K562 (cell line): ENCODE results near the gene MN1. TPM values are rescaled to one million over a fixed set of nuclear protein-coding genes. Genes with fewer than 3 reads are reported as not detected.
A peak's percentile ranks its signal among the peaks of the same experiment; 100 is the strongest.

Source experiments
- ATAC-seq: fragments of 200-7000 bp; cut with Tn5 transposase; 3 replicates; pipeline ENCODE4 v1.9.1; 2020; ENCODE audit warnings: moderate library complexity
- BruUV-seq: library from RNA; stranded (reverse); fragments of 400-500 nt; replicated peaks from 2 replicates; lab custom pipeline; 2021; lab: Mats Ljungman, UMichigan
- CTCF ChIA-PET: fragments of 300-600 bp; formaldehyde crosslinking; extraction: SDS; loops from one replicate; lab custom pipeline; 2021; ENCODE audit warnings: low intra/inter-chr PET ratio; lab: Yijun Ruan, JAX
- POLR2A ChIA-PET: fragments of 300-600, 350-650 bp; sonication (Branson Sonifier 250); formaldehyde crosslinking; extraction: SDS; loops from one replicate; lab custom pipeline; 2021; ENCODE audit warnings: antibody characterized with exemption, inconsistent platforms; lab: Yijun Ruan, JAX
- DNase-seq, 4 experiments: peaks; one replicate each; pipeline versions ENCODE4 v3.0.0 to v3.0.0-alpha.2; 2011 to 2018; ENCODE audit warnings: low spot score in 3 of 4, mixed read lengths in 3 of 4; ENCODE audit errors: extremely low read depth in 1 of 4
- FAIRE-seq: peaks from 2 replicates; lab custom pipeline; 2011; peaks lifted over from hg19 to GRCh38; lab: Jason Lieb, UNC
- H2AFZ ChIP-seq: 2 replicates; pipeline ENCODE4 v1.6.0; 2011; ENCODE audit warnings: low read depth, low read length, control low read depth, inconsistent platforms
- H3K27ac ChIP-seq: fragments of 200-600 bp; 3 replicates; pipeline ENCODE4 v1.8.0; 2011; ENCODE audit warnings: low read depth, mild to moderate bottlenecking, control low read depth, inconsistent platforms, low read length, moderate library complexity, mixed read lengths; ENCODE audit errors: extremely low read depth
- H3K27me3 ChIP-seq, 2 experiments: fragments of 300-600 bp in 1 of 2; 2 replicates in 1 of 2; 3 replicates in 1 of 2; pipeline versions ENCODE4 v1.6.0 to v1.8.0; 2011; ENCODE audit warnings: inconsistent platforms in 2 of 2, low read length in 2 of 2, mild to moderate bottlenecking in 1 of 2, mixed read lengths in 1 of 2, moderate library complexity in 1 of 2; ENCODE audit not compliant: control insufficient read depth in 2 of 2, insufficient read depth in 2 of 2
- H3K36me3 ChIP-seq: fragments of 300-600 bp; 3 replicates; pipeline ENCODE4 v1.8.0; 2011; ENCODE audit warnings: mild to moderate bottlenecking, low read length, inconsistent platforms; ENCODE audit not compliant: control insufficient read depth, insufficient read depth
- H3K4me1 ChIP-seq, 2 experiments: fragments of 200-600 bp in 1 of 2; replicated peaks in 1 of 2; 2 replicates in 1 of 2; 3 replicates in 1 of 2; pipeline versions ENCODE4 v1.5.1 to v1.8.0; 2011; ENCODE audit warnings: inconsistent platforms in 2 of 2, low read length in 2 of 2, mild to moderate bottlenecking in 1 of 2, mixed read lengths in 1 of 2, moderate library complexity in 1 of 2; ENCODE audit not compliant: control insufficient read depth in 2 of 2, insufficient read depth in 2 of 2
- H3K4me2 ChIP-seq: 2 replicates; pipeline ENCODE4 v1.6.1; 2011; ENCODE audit warnings: low read length, control low read depth, inconsistent platforms, mixed read lengths; ENCODE audit not compliant: insufficient read depth
- H3K4me3 ChIP-seq: fragments of 200-600 bp; sonication (generic), shearing (Covaris generic); 2 replicates; pipeline ENCODE4 v1.5.1; 2016; ENCODE audit warnings: control low read depth, inconsistent platforms
- H3K79me2 ChIP-seq: fragments of 200-600 bp; 3 replicates; pipeline ENCODE4 v1.8.0; 2011; ENCODE audit warnings: low read length, inconsistent platforms; ENCODE audit not compliant: control insufficient read depth, insufficient read depth
- H3K9ac ChIP-seq, 2 experiments: 2 replicates each; pipeline versions ENCODE4 v1.6.0 to v1.6.1; 2011; ENCODE audit warnings: low read depth in 2 of 2, low read length in 2 of 2, control low read depth in 1 of 2, inconsistent platforms in 1 of 2, mild to moderate bottlenecking in 1 of 2, mixed read lengths in 1 of 2; ENCODE audit not compliant: insufficient read depth in 1 of 2
- H3K9me1 ChIP-seq: one replicate; pipeline ENCODE4 v1.6.0; 2011; ENCODE audit warnings: inconsistent platforms, mild to moderate bottlenecking, low read length, moderate library complexity; ENCODE audit not compliant: control insufficient read depth, insufficient read depth
- H3K9me3 ChIP-seq: replicated peaks from 2 replicates; pipeline ENCODE4 v1.5.1; 2011; ENCODE audit warnings: low read depth, low read length, inconsistent platforms; ENCODE audit not compliant: control insufficient read depth, insufficient read depth
- H4K20me1 ChIP-seq: replicated peaks from 2 replicates; pipeline ENCODE4 v1.6.1; 2011; ENCODE audit warnings: low read length, inconsistent platforms, mixed read lengths; ENCODE audit not compliant: control insufficient read depth, insufficient read depth
- CBFA2T3 ChIP-seq: fragments of 450-650 bp; IDR thresholded peaks from 2 replicates; pipeline ENCODE4 v1.6.1; 2017
- CBX3 ChIP-seq, 2 experiments: IDR thresholded peaks; 1 replicate in 1 of 2; 2 replicates in 1 of 2; pipeline ENCODE4 v1.6.1; 2012; ENCODE audit warnings: inconsistent platforms in 2 of 2, low read length in 2 of 2, borderline replicate concordance in 1 of 2, control low read depth in 1 of 2
- CHD4 ChIP-seq: fragments of 200-600 bp; sonication (generic); IDR thresholded peaks from 3 replicates; pipeline ENCODE4 v1.6.1; 2012; ENCODE audit warnings: low read depth, mild to moderate bottlenecking, mixed read lengths, low read length, inconsistent platforms; ENCODE audit not compliant: insufficient read depth, insufficient replicate concordance, poor library complexity, severe bottlenecking
- DMBX1 ChIP-seq: fragments of 250-450 bp; sonication (Bioruptor Pico); IDR thresholded peaks from 2 replicates; pipeline ENCODE4 v1.8.0; 2022; ENCODE audit warnings: inconsistent platforms, mild to moderate bottlenecking, moderate library complexity, borderline replicate concordance
- FOS ChIP-seq: IDR thresholded peaks from 3 replicates; pipeline ENCODE4 v1.6.1; 2011; ENCODE audit not compliant: insufficient read length; ENCODE audit errors: extremely low read depth
- GABPB2 ChIP-seq: fragments of 250-450 bp; sonication (Bioruptor Pico); conservative IDR thresholded peaks from 2 replicates; pipeline ENCODE4 v1.5.1; 2021; ENCODE audit warnings: mild to moderate bottlenecking
- GTF2A2 ChIP-seq: IDR thresholded peaks from 2 replicates; pipeline ENCODE4 v1.6.1; 2016; ENCODE audit warnings: mild to moderate bottlenecking, missing genetic modification characterization, missing compliant biosample characterization
- KAT2B ChIP-seq: IDR thresholded peaks from one replicate; pipeline ENCODE4 v1.6.1; 2012; ENCODE audit warnings: low read depth, mild to moderate bottlenecking, control low read depth, inconsistent platforms, low read length, moderate library complexity
- KLF1 ChIP-seq: fragments of 450-650 bp; IDR thresholded peaks from 2 replicates; pipeline ENCODE4 v1.6.1; 2016; ENCODE audit warnings: missing genetic modification characterization, missing compliant biosample characterization
- MEIS2 ChIP-seq: fragments of 450-650 bp; IDR thresholded peaks from 2 replicates; pipeline ENCODE4 v1.6.1; 2014; ENCODE audit warnings: mild to moderate bottlenecking; ENCODE audit not compliant: partially characterized antibody
- NBN ChIP-seq: fragments of 450-650 bp; IDR thresholded peaks from 2 replicates; pipeline ENCODE4 v1.6.1; 2016; ENCODE audit warnings: low read depth, mild to moderate bottlenecking
- PML ChIP-seq: IDR thresholded peaks from 2 replicates; pipeline ENCODE4 v1.6.1; 2012; ENCODE audit warnings: low read length, inconsistent platforms
- TFAM ChIP-seq: fragments of 250-450 bp; sonication (Bioruptor Pico); conservative IDR thresholded peaks from 2 replicates; pipeline ENCODE4 v1.5.0; 2021; ENCODE audit warnings: mild to moderate bottlenecking, moderate library complexity
- ZNF586 ChIP-seq: fragments of 450-650 bp; formaldehyde crosslinking; conservative IDR thresholded peaks from 2 replicates; pipeline ENCODE4 v1.4.0; 2020; ENCODE audit warnings: mild to moderate bottlenecking, moderate library complexity
- WGBS: fragments of 100-300 bp; shearing (Covaris generic); methylation state at CpG from one replicate; pipeline ENCODE4 v1.1.6; 2016; ENCODE audit warnings: low coverage, mixed read lengths; ENCODE audit not compliant: insufficient coverage; ENCODE audit errors: missing lambda C conversion rate; 5-methylcytosine and 5-hydroxymethylcytosine counted together
- in situ Hi-C: fragments of 300-500 bp; cut with MboI; formaldehyde crosslinking; loops from 4 replicates; pipeline ENCODE4 v1.15.0; 2018; ENCODE audit warnings: inconsistent platforms, mixed read lengths
- intact Hi-C: fragments of 100-400 bp; cut with micrococcal nuclease; formaldehyde crosslinking; loops from 2 replicates; pipeline ENCODE4 v1.14.2; 2022
- polyA plus RNA-seq, 8 experiments: library from polyadenylated mRNA; depleted of rRNA in 4 of 8; stranded (reverse) in 5 of 8; unstranded in 3 of 8; fragments of >200 nt; fragmentation: Nextera tagmentation in 2 of 8; fragmentation: Illumina TruSeq in 1 of 8; extraction: Ambion mirVana in 2 of 8; extraction: Trizol in 1 of 8; gene quantifications; 2 replicates each; pipeline versions ENCODE4 v1.2.1 to v1.2.3, GENCODE V29; 2011 to 2014; ENCODE audit warnings: inconsistent platforms in 1 of 8, missing spikeins in 1 of 8
- total RNA-seq, 7 experiments: library from RNA; depleted of rRNA in 6 of 7; stranded (reverse); fragments of >200 nt in 6 of 7; fragmentation: Illumina TruSeq in 2 of 7; extraction: Trizol in 2 of 7; gene quantifications; 2 replicates each; pipeline versions ENCODE4 v1.2.1 to v1.2.3, GENCODE V29; 2011 to 2021; ENCODE audit warnings: low replicate concordance in 1 of 7
- TF ChIP-seq, protein P1 (sequence below), 2 experiments: fragments of 450-650 bp in 1 of 2; sonication (generic) in 1 of 2; formaldehyde crosslinking; conservative IDR thresholded peaks; 2 replicates each; pipeline versions ENCODE4 v1.4.0 to v1.8.1; 2020 to 2022; ENCODE audit warnings: mild to moderate bottlenecking in 1 of 2, missing genetic modification reagents in 1 of 2
- TF ChIP-seq, protein P2 (sequence below): fragments of 250-450 bp; sonication (Bioruptor Pico); IDR thresholded peaks from 2 replicates; pipeline ENCODE4 v1.5.0; 2020; ENCODE audit warnings: mild to moderate bottlenecking, borderline replicate concordance

The MN1 gene
- total and polyA plus RNA-seq, 9 of the 15 experiments (the other 6 are each of a cell fraction or from before 2014, with no cell fraction given): under 0.01 to 0.05 (median 0.03) TPM; not detected in 5

DNA sequence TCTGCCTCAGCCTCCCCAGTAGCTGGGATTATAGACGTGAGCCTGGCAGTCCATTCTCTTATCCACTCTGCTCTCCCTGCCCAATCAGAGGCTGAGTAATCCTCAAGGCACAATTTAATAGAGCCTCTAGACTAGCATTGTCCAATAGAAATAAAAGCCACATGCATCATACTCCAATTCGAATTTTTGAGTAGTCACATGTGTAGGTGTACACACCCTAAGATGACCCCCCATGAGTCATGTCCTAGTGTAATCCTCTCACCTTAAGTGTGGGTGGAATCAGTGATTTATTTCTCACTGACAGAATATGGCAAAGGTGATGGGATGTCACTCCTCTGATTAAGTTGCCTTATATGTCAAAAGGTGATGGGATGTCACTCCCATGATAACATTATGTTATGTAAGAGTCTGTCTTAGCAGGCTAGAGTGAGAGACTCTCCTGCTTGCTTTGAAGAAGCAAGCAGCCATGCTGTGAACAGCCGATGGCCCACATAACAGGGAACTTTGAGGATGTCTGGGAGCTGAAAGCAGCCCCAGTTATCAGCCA lies 61.3 kb downstream of the MN1 start:
- Histone ChIP-seq H2AFZ (no peak overlapping the region), H3K36me3 (no peaks in the 10 kb centered on the region), H3K79me2 (no peaks in the 10 kb centered on the region), H3K9me3 (no peaks in the 10 kb centered on the region), H3K27ac (no peak overlapping the region), H3K4me2 (no peak overlapping the region), H3K27me3 (peaks cover 0 to 9% of the 10 kb centered on the region in 2 experiments; a peak in 1 of 5 replicates), H3K4me1 (no peaks in the 10 kb centered on the region; a peak in 1 of 5 replicates), H3K9me1 (no peaks in the 10 kb centered on the region)
- WGBS: 0% methylated on average over 3 of the region's 3 CpGs
- in situ Hi-C loops: no loop called here
- no peak for FAIRE-seq
- BruUV-seq: no TSS peak
- ChIA-PET CTCF (no interaction called here), POLR2A (no interaction called here)
- ATAC-seq: no peak
- TF ChIP-seq KAT2B (no peak), ZNF586 (no peak), CBFA2T3 (peak; percentile 7; the same call in 1 of the 2 replicates), MEIS2 (peak; percentile 34), CHD4 (no peak), GTF2A2 (tag) (no peak), PML (no peak), GABPB2 (CRISPR knock-in tag) (no peak), CBX3 (IDR thresholded peaks at IDR 0.05; ENCODE audit: borderline replicate concordance in 1 of 2, low read length in 2 of 2) (no peak), NBN (no peak), DMBX1 (CRISPR knock-in tag) (no peak), FOS (no peak), TFAM (CRISPR knock-in tag) (no peak), KLF1 (tag) (no peak)
- TF ChIP-seq, protein P1, sequence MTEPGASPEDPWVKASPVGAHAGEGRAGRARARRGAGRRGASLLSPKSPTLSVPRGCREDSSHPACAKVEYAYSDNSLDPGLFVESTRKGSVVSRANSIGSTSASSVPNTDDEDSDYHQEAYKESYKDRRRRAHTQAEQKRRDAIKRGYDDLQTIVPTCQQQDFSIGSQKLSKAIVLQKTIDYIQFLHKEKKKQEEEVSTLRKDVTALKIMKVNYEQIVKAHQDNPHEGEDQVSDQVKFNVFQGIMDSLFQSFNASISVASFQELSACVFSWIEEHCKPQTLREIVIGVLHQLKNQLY (CRISPR knock-in tag; conservative IDR thresholded peaks at IDR 0.05): no peak
- TF ChIP-seq, protein P2, sequence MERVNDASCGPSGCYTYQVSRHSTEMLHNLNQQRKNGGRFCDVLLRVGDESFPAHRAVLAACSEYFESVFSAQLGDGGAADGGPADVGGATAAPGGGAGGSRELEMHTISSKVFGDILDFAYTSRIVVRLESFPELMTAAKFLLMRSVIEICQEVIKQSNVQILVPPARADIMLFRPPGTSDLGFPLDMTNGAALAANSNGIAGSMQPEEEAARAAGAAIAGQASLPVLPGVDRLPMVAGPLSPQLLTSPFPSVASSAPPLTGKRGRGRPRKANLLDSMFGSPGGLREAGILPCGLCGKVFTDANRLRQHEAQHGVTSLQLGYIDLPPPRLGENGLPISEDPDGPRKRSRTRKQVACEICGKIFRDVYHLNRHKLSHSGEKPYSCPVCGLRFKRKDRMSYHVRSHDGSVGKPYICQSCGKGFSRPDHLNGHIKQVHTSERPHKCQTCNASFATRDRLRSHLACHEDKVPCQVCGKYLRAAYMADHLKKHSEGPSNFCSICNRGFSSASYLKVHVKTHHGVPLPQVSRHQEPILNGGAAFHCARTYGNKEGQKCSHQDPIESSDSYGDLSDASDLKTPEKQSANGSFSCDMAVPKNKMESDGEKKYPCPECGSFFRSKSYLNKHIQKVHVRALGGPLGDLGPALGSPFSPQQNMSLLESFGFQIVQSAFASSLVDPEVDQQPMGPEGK (CRISPR knock-in tag): no peak
- TF ChIP-seq, all 486 proteins: peak for 2
- Histone ChIP-seq H3K9ac (no peak overlapping the region), H4K20me1 (no peaks in the 10 kb centered on the region), H3K4me3 (no peak overlapping the region)
- intact Hi-C loops: no loop called here
- DNase-seq: no peak
